Vagina (tissue), 2 donors: ENCODE data around the gene VAMP2. TPM values are rescaled to one million over a fixed set of nuclear protein-coding genes. Genes with fewer than 3 reads are reported as not detected.

Experiments
- DNase-seq, 2 donors: peaks; one replicate each; pipeline ENCODE4 v3.0.0-alpha.2; 2017; ENCODE audit errors: extremely low spot score in 2 of 2
- H3K27ac ChIP-seq: fragments of 200-600 bp; sonication (generic); one replicate; pipeline ENCODE4 v1.5.1; 2019
- H3K27me3 ChIP-seq: fragments of 200-600 bp; sonication (generic); one replicate; pipeline ENCODE4 v1.5.1; 2019
- H3K36me3 ChIP-seq, 2 donors: fragments of 200-600 bp; sonication (generic); one replicate each; pipeline ENCODE4 v1.5.1; 2017 to 2019
- H3K4me1 ChIP-seq: fragments of 200-600 bp; sonication (generic); one replicate; pipeline ENCODE4 v1.5.1; 2019
- H3K4me3 ChIP-seq, 2 donors: fragments of 200-600 bp; sonication (generic); 1 replicate in 1 of 2; 2 replicates in 1 of 2; pipeline ENCODE4 v1.5.1; 2016 to 2019
- H3K9me3 ChIP-seq: fragments of 200-600 bp; sonication (generic); one replicate; pipeline ENCODE4 v1.5.1; 2019
- POLR2A ChIP-seq, 2 donors: fragments of 450-650 bp; IDR thresholded peaks; one replicate each; pipeline ENCODE4 v1.6.1; 2017; ENCODE audit warnings: antibody characterized with exemption in 2 of 2, mild to moderate bottlenecking in 2 of 2, moderate library complexity in 2 of 2
- POLR2AphosphoS5 ChIP-seq, 2 donors: sonication (generic); formaldehyde crosslinking; IDR thresholded peaks; one replicate each; pipeline ENCODE4 v1.9.0; 2017; ENCODE audit warnings: antibody characterized with exemption in 2 of 2, mild to moderate bottlenecking in 2 of 2, low read depth in 1 of 2; ENCODE audit not compliant: insufficient read depth in 1 of 2
- intact Hi-C: fragments of 100-400 bp; cut with DNase I; formaldehyde crosslinking; loops from one replicate; pipeline ENCODE4 v1.15.1; 2023
- microRNA counts, 2 donors: library from miRNA; unstranded; fragments of <30 nt; microRNA quantifications; one replicate each; lab custom pipeline; 2016 to 2017
- microRNA-seq: library from miRNA; unstranded; fragments of <30 nt; microRNA quantifications from one replicate; pipeline ENCODE4, GENCODE V29; 2017; ENCODE audit warnings: borderline number of aligned reads, borderline replicate concordance
- total RNA-seq: library from RNA; depleted of rRNA; stranded (reverse); fragments of >200 nt; gene quantifications from one replicate; pipeline ENCODE4 v1.2.3, GENCODE V29; 2016
- TF ChIP-seq, protein P1 (sequence below), 3 experiments: fragments of 450-650 bp in 2 of 3; fragments of 200-600 bp in 1 of 3; sonication (generic) in 1 of 3; IDR thresholded peaks; one replicate each; pipeline ENCODE4 v1.5.1; 2017 to 2019; ENCODE audit warnings: antibody characterized with exemption in 3 of 3, mild to moderate bottlenecking in 2 of 3, moderate library complexity in 2 of 3

VAMP2 gene
- total RNA-seq, 1 donor from 2014 or later: 35.6 TPM

DNA sequence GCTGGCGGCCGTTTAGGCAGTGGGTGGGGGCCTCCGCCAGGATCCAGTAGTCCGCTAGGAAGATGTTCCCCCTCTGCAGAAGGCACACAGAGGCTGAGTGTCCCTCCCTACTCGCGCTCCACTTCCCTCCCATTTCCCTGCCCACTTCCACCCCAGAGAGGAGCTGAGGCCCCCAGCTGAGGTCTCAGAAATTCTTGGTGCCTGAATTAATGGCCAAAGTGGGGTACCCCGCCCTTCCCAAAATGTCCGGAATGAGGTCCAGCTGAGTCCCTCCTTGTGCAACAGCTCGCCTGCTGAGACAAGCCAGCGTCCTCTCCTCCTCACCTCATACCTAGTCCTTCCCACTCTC lies 52.3 kb downstream of the VAMP2 start:
- Histone ChIP-seq H3K4me3 (peak overlapping the region; percentile 29 to 45), H3K27ac (no peak overlapping the region), H3K27me3 (peaks cover 9% of the 10 kb centered on the region), H3K9me3 (no peaks in the 10 kb centered on the region), H3K36me3 (no peaks in the 10 kb centered on the region), H3K4me1 (peaks cover 13% of the 10 kb centered on the region)
- TF ChIP-seq POLR2A (IDR thresholded peaks at IDR 0.05) (no peak), POLR2AphosphoS5 (IDR thresholded peaks at IDR 0.05; ENCODE audit: insufficient read depth in 1 of 2, low read depth in 1 of 2) (no peak)
- TF ChIP-seq, protein P1, sequence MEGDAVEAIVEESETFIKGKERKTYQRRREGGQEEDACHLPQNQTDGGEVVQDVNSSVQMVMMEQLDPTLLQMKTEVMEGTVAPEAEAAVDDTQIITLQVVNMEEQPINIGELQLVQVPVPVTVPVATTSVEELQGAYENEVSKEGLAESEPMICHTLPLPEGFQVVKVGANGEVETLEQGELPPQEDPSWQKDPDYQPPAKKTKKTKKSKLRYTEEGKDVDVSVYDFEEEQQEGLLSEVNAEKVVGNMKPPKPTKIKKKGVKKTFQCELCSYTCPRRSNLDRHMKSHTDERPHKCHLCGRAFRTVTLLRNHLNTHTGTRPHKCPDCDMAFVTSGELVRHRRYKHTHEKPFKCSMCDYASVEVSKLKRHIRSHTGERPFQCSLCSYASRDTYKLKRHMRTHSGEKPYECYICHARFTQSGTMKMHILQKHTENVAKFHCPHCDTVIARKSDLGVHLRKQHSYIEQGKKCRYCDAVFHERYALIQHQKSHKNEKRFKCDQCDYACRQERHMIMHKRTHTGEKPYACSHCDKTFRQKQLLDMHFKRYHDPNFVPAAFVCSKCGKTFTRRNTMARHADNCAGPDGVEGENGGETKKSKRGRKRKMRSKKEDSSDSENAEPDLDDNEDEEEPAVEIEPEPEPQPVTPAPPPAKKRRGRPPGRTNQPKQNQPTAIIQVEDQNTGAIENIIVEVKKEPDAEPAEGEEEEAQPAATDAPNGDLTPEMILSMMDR (IDR thresholded peaks at IDR 0.05): no peak
- intact Hi-C loops: no loop called here
- no peak for DNase-seq

DNA sequence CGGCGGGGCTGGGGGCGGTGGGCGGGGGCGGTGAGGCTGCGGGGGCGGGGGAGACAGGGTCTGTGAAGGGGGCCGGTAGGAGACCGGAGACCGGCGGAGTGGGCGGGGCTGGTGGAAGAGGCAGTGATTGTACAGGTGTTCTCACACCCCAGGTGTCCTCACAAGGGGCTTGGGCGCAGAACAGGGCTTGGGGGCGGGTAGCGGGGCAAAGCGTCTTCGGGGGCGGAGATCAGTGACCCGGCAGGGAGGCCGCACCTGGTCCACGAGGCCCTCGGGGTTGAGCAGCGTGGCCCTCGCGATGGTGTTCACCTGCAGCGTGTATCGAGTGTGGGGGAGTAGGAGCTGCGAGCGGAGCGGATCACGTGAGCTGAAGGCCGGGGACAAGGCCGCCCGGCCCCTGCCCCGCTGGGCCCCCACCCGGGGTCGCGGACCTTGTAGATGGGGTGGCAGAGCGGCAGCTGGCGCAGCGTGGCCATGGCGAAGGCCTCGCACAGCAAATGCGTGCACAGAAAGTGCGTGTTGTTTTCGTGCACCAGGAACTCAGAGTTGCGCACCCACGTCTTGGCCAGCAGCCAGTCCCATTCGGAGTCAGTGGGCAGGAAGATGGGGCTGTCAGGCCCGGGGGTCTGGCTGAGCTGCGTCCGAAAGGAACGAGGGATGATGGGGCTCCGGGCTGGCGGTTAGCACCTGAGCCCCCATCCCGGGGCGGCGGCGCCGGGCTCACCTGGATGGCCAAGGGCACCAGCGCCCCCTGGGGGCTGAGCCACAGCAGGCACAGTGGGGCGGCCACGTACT lies 52.9 kb downstream of the VAMP2 start:
- no peak overlapping the region for H3K27ac ChIP-seq
- H3K4me3 ChIP-seq: peak overlapping the region; percentile 29 to 45

More for the DNA sequence above, 52.9 kb downstream of the VAMP2 start:
- TF ChIP-seq POLR2AphosphoS5 (IDR thresholded peaks at IDR 0.05; ENCODE audit: insufficient read depth in 1 of 2, low read depth in 1 of 2) (peak; percentile 9 to 17), POLR2A (IDR thresholded peaks at IDR 0.05) (no peak)
- TF ChIP-seq, protein P1 (IDR thresholded peaks at IDR 0.05): peak in 2 of 3 experiments; percentile 58 to 61
- peaks cover 13% of the 10 kb centered on the region for H3K4me1 ChIP-seq
- peaks cover 9% of the 10 kb centered on the region for H3K27me3 ChIP-seq
- no peak for DNase-seq
- no peaks in the 10 kb centered on the region for H3K36me3 ChIP-seq
- no peaks in the 10 kb centered on the region for H3K9me3 ChIP-seq
- intact Hi-C loops: no loop called here

MicroRNA genes within 50 kb of the gene (microRNA counts, 767-probe panel; counts per million panel counts)
- microRNA hsa-miR-4521 (lab: Ali Mortazavi, UCI): 238 to 261 counts per million in 2 donors

Small RNA genes lying within 50 kb of the gene (microRNA-seq; reads per million reads assigned to microRNA genes)
- 1.9 reads per million for gene MIR4521
- gene MIR6883: 1.4 reads per million

Other genes with a start within 250 kb of the VAMP2 start
- gene RNF227, start 246.7 kb downstream of the VAMP2 start, total RNA-seq: 2.9 TPM
- gene KCNAB3, start 233.1 kb downstream of the VAMP2 start, total RNA-seq: 2.7 TPM
- gene TRAPPC1, start 231.0 kb downstream of the VAMP2 start, total RNA-seq: 74.4 TPM
- 20.9 TPM for gene CNTROB, start 230.7 kb downstream of the VAMP2 start, total RNA-seq
- not detected for gene GUCY2D, start 160.3 kb downstream of the VAMP2 start, total RNA-seq
- 28.7 TPM for gene ALOX15B, start 123.9 kb downstream of the VAMP2 start, total RNA-seq
- 15.0 TPM for gene ALOX12B, start 75.2 kb downstream of the VAMP2 start, total RNA-seq
- 1.5 TPM for gene ALOXE3, start 44.4 kb downstream of the VAMP2 start, total RNA-seq
- not detected for gene HES7, start 38.8 kb downstream of the VAMP2 start, total RNA-seq
- gene PER1, start 10.5 kb downstream of the VAMP2 start, total RNA-seq: 215 TPM
- gene TMEM107, start 13.4 kb upstream of the VAMP2 start, total RNA-seq: 20.6 TPM
- 9.6 TPM for gene BORCS6, start 27.2 kb upstream of the VAMP2 start, total RNA-seq
- gene AURKB, start 47.6 kb upstream of the VAMP2 start, total RNA-seq: not detected
- 33.9 TPM for gene CTC1, start 85.1 kb upstream of the VAMP2 start, total RNA-seq
- gene PFAS, start 86.3 kb upstream of the VAMP2 start, total RNA-seq: 36.3 TPM
- 19.4 TPM for gene RANGRF, start 125.7 kb upstream of the VAMP2 start, total RNA-seq
- gene SLC25A35, start 132.5 kb upstream of the VAMP2 start, total RNA-seq: 8.3 TPM
- gene ARHGEF15, start 147.3 kb upstream of the VAMP2 start, total RNA-seq: 17.2 TPM
- gene ODF4, start 176.9 kb upstream of the VAMP2 start, total RNA-seq: not detected
- gene RPL26, start 220.2 kb upstream of the VAMP2 start, total RNA-seq: 3,493 TPM
- gene RNF222, start 234.9 kb upstream of the VAMP2 start, total RNA-seq: 2.5 TPM